ENCODE results near the gene HIBCH.

Gene HIBCH

GRCh38 chr2:190354003-190354690, 34.5 kb upstream of the HIBCH start:
- Mint-ChIP-seq H3K36me3 (ENCODE audit: low read depth) (no peaks in the 10 kb centered on the region), H3K27ac (peak overlapping the region in 1 of 3 experiments; percentile 12), H3K4me3 (no peak overlapping the region), H3K9me3 (no peaks in the 10 kb centered on the region), H3K27me3 (ENCODE audit: low read depth) (no peaks in the 10 kb centered on the region), H3K4me1 (peaks cover 28% of the 10 kb centered on the region)
- TF ChIP-seq CTCF (IDR thresholded peaks at IDR 0.05; ENCODE audit: unreplicated experiment in 3 of 3) = no peak

GRCh38 chr2:190353537-190353899, 33.9 kb upstream of the HIBCH start:
- Mint-ChIP-seq H3K4me1 (peaks cover 24% of the 10 kb centered on the region), H3K36me3 (ENCODE audit: low read depth) (no peaks in the 10 kb centered on the region), H3K4me3 (no peak overlapping the region), H3K27me3 (ENCODE audit: low read depth) (no peaks in the 10 kb centered on the region), H3K9me3 (no peaks in the 10 kb centered on the region), H3K27ac (no peak overlapping the region)
- no peak for TF ChIP-seq CTCF (IDR thresholded peaks at IDR 0.05; ENCODE audit: unreplicated experiment in 3 of 3)

- TF ChIP-seq CTCF (IDR thresholded peaks at IDR 0.05; ENCODE audit: unreplicated experiment in 3 of 3) = no peak
- H3K27me3 Mint-ChIP-seq (ENCODE audit: low read depth) = no peaks in the 10 kb centered on the region
- H3K27ac Mint-ChIP-seq = peak overlapping the region in 1 of 3 experiments; percentile 57
- H3K4me1 Mint-ChIP-seq = peaks cover 23% of the 10 kb centered on the region
- no peaks in the 10 kb centered on the region for H3K36me3 Mint-ChIP-seq (ENCODE audit: low read depth)
- H3K9me3 Mint-ChIP-seq = no peaks in the 10 kb centered on the region
- H3K4me3 Mint-ChIP-seq = no peak overlapping the region
Observed at GRCh38 chr2:190352668-190353536, 33.3 kb upstream of the HIBCH start.

- H3K9me3 Mint-ChIP-seq = no peaks in the 10 kb centered on the region
- no peaks in the 10 kb centered on the region for H3K27me3 Mint-ChIP-seq (ENCODE audit: low read depth)
- H3K27ac Mint-ChIP-seq = no peak overlapping the region
- no peak overlapping the region for H3K4me3 Mint-ChIP-seq
- no peaks in the 10 kb centered on the region for H3K36me3 Mint-ChIP-seq (ENCODE audit: low read depth)
- peaks cover 19% of the 10 kb centered on the region for H3K4me1 Mint-ChIP-seq
- TF ChIP-seq CTCF (IDR thresholded peaks at IDR 0.05; ENCODE audit: unreplicated experiment in 3 of 3) = no peak
Observed at GRCh38 chr2:190351955-190352354, 32.3 kb upstream of the HIBCH start.

GRCh38 chr2:190350371-190350770, 30.7 kb upstream of the HIBCH start:
- Mint-ChIP-seq H3K4me3 (no peak overlapping the region), H3K4me1 (peaks cover 15% of the 10 kb centered on the region), H3K27ac (no peak overlapping the region), H3K27me3 (ENCODE audit: low read depth) (no peaks in the 10 kb centered on the region), H3K36me3 (ENCODE audit: low read depth) (no peaks in the 10 kb centered on the region), H3K9me3 (no peaks in the 10 kb centered on the region)
- TF ChIP-seq CTCF (IDR thresholded peaks at IDR 0.05; ENCODE audit: unreplicated experiment in 3 of 3) = no peak
